Bronchial epithelial cell (primary cell): ENCODE measurements around the gene SALL2. TPM values are rescaled to one million over a fixed set of nuclear protein-coding genes. Genes with fewer than 3 reads are reported as not detected.

Experiments
- DNase-seq: peaks from one replicate; pipeline ENCODE4 v3.0.0-alpha.2; 2010; ENCODE audit warnings: low read depth
- FAIRE-seq: peaks from 2 replicates; lab custom pipeline; 2011; peaks lifted over from hg19 to GRCh38; lab: Jason Lieb, UNC
- H3K27me3 ChIP-seq: 2 replicates; pipeline ENCODE4 v1.5.1; 2011; ENCODE audit warnings: low read length; ENCODE audit not compliant: control insufficient read depth, insufficient read depth
- H3K36me3 ChIP-seq: 2 replicates; pipeline ENCODE4 v1.5.1; 2011; ENCODE audit warnings: low read length; ENCODE audit not compliant: control insufficient read depth, insufficient read depth
- H3K4me3 ChIP-seq: 2 replicates; pipeline ENCODE4 v1.5.1; 2011; ENCODE audit warnings: mild to moderate bottlenecking, low read depth, low read length, control low read depth
- CTCF ChIP-seq: IDR thresholded peaks from 2 replicates; pipeline ENCODE4 v1.5.1; 2011; ENCODE audit warnings: mild to moderate bottlenecking, moderate library complexity, low read length, control low read depth, inconsistent platforms; ENCODE audit not compliant: insufficient read depth, severe bottlenecking
- total RNA-seq: library from RNA; depleted of rRNA; stranded (reverse); fragments of >200 nt; gene quantifications from 2 replicates; pipeline ENCODE4 v1.2.1, GENCODE V29; 2014

The SALL2 gene
- total RNA-seq, 1 donor from 2014 or later, result under 0.01 TPM

GRCh38 chr14:21505012-21505553, 21.1 kb downstream of the SALL2 start:
- DNase-seq (no peak), FAIRE-seq (no peak)
- H3K4me3 ChIP-seq, result no peak overlapping the region
- peaks cover 12% of the 10 kb centered on the region for H3K36me3 ChIP-seq
- TF ChIP-seq CTCF, result no peak
- no peaks in the 10 kb centered on the region for H3K27me3 ChIP-seq

GRCh38 chr14:21503376-21503775, 22.8 kb downstream of the SALL2 start:
- FAIRE-seq (no peak), DNase-seq (no peak)
- Histone ChIP-seq H3K4me3 (no peak overlapping the region), H3K36me3 (peaks cover 12% of the 10 kb centered on the region), H3K27me3 (no peaks in the 10 kb centered on the region)
- no peak for TF ChIP-seq CTCF

GRCh38 chr14:21501568-21501967, 24.6 kb downstream of the SALL2 start:
- H3K4me3 ChIP-seq, result no peak overlapping the region
- DNase-seq, result no peak
- no peaks in the 10 kb centered on the region for H3K27me3 ChIP-seq
- no peak for FAIRE-seq
- no peak for TF ChIP-seq CTCF
- H3K36me3 ChIP-seq, result peaks cover 13% of the 10 kb centered on the region

- TF ChIP-seq CTCF, result peak; percentile 45
- DNase-seq (peak; percentile 47), FAIRE-seq (no peak)
- Histone ChIP-seq H3K27me3 (no peaks in the 10 kb centered on the region), H3K4me3 (no peak overlapping the region), H3K36me3 (peaks cover 17% of the 10 kb centered on the region)
These were observed 27.3 kb downstream of the SALL2 start for GRCh38 chr14:21498540-21499526.

- TF ChIP-seq CTCF, result no peak
- no peak for FAIRE-seq
- Histone ChIP-seq H3K36me3 (peaks cover 12% of the 10 kb centered on the region), H3K4me3 (no peak overlapping the region), H3K27me3 (no peaks in the 10 kb centered on the region)
- no peak for DNase-seq
These were observed 29.7 kb downstream of the SALL2 start for GRCh38 chr14:21496453-21496852.
